ENCODE measurements around the gene GAS7. TPM values are rescaled to one million over a fixed set of nuclear protein-coding genes. Genes with fewer than 3 reads are reported as not detected.

The GAS7 gene
- total and polyA plus RNA-seq, 7 donors, result 6.5 to 67.6 (median 35.1) TPM

DNA sequence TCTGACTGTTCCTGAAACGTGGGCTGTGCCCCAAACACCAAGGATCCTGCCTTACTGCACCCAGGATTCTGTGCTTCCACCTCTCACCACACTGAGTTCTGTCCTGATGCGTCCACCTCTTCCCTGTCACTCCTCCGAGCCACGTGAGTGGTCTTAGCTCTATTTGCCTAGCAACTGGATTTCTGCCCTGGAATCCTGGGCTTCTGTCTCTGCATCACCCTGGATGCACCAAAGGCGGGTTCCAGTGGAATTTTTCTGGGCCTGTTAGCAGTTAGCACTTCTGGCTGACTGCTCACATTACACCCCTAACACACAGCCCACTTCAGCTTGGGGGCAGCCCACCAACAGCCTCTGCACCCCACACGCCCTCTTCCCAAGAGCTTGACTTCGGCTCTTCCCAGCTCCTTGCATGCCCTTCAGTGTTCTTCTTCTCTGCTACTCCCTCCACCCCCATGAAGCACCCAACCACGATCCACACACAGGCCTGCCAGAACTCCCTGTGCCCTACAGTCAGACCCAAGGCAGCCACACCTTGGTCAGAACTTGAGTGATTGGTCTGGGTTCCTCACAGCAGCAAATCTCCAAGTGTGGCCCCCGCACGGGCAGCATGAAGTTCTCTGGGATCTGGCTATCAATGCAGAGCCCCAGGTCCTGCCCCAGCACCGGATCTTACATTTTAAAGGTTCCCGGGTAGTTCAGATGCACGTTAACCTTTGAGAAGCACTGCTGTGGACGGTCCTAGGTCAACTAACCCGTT is 163.5 kb downstream of the GAS7 start:
- peak overlapping the region; percentile 68 to 81 (median 80) for H3K27ac ChIP-seq
- no peak for DNase-seq
- no peaks in the 10 kb centered on the region for H3K27me3 ChIP-seq
- H3K4me3 ChIP-seq, result peak overlapping the region; percentile 17 to 39 (median 36)
- 84 to 87% methylated on average over 15 of the region's 15 CpGs for WGBS, 2 donors
- TF ChIP-seq EP300 (IDR thresholded peaks at IDR 0.05) (no peak), POLR2AphosphoS5 (IDR thresholded peaks at IDR 0.05) (no peak), POLR2A (IDR thresholded peaks at IDR 0.05) (no peak)
- TF ChIP-seq, protein P1, sequence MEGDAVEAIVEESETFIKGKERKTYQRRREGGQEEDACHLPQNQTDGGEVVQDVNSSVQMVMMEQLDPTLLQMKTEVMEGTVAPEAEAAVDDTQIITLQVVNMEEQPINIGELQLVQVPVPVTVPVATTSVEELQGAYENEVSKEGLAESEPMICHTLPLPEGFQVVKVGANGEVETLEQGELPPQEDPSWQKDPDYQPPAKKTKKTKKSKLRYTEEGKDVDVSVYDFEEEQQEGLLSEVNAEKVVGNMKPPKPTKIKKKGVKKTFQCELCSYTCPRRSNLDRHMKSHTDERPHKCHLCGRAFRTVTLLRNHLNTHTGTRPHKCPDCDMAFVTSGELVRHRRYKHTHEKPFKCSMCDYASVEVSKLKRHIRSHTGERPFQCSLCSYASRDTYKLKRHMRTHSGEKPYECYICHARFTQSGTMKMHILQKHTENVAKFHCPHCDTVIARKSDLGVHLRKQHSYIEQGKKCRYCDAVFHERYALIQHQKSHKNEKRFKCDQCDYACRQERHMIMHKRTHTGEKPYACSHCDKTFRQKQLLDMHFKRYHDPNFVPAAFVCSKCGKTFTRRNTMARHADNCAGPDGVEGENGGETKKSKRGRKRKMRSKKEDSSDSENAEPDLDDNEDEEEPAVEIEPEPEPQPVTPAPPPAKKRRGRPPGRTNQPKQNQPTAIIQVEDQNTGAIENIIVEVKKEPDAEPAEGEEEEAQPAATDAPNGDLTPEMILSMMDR (IDR thresholded peaks at IDR 0.05), result no peak
- H3K9me3 ChIP-seq, result no peaks in the 10 kb centered on the region
- intact Hi-C loops (cut with DNase I), result loop anchor here (5.0 kb wide), 1 partner anchor 92 kb away; no protein-coding TSS in a partner anchor
- H3K36me3 ChIP-seq, result no peaks in the 10 kb centered on the region
- H3K4me1 ChIP-seq, result peaks cover 0 to 21% (median 7%) of the 10 kb centered on the region in 4 donors

- Histone ChIP-seq H3K4me1 (peaks cover 0 to 21% (median 7%) of the 10 kb centered on the region in 4 donors), H3K27ac (peak overlapping the region; percentile 68 to 81 (median 80)), H3K27me3 (no peaks in the 10 kb centered on the region), H3K36me3 (no peaks in the 10 kb centered on the region), H3K9me3 (no peaks in the 10 kb centered on the region), H3K4me3 (peak overlapping the region in 3 of 4 donors; percentile 34 to 39 (median 38))
- TF ChIP-seq, protein P1 (IDR thresholded peaks at IDR 0.05), result no peak
- TF ChIP-seq POLR2A (IDR thresholded peaks at IDR 0.05), result no peak
- TF ChIP-seq EP300 (IDR thresholded peaks at IDR 0.05), result no peak
- no peak for TF ChIP-seq POLR2AphosphoS5 (IDR thresholded peaks at IDR 0.05)
- 73 to 80% methylated on average over 8 of the region's 8 CpGs for WGBS, 2 donors
- DNase-seq, result no peak
- intact Hi-C loops (cut with DNase I), result no loop called here
These were observed 164.4 kb downstream of the GAS7 start for GRCh38 chr17:10033959-10034358.

GRCh38 chr17:10033449-10033848 is 165.0 kb downstream of the GAS7 start:
- 67 to 88% methylated on average over 10 of the region's 10 CpGs for WGBS, 2 donors
- intact Hi-C loops (cut with DNase I), result no loop called here
- H3K4me1 ChIP-seq, result peaks cover 0 to 21% (median 7%) of the 10 kb centered on the region in 4 donors

DNA sequence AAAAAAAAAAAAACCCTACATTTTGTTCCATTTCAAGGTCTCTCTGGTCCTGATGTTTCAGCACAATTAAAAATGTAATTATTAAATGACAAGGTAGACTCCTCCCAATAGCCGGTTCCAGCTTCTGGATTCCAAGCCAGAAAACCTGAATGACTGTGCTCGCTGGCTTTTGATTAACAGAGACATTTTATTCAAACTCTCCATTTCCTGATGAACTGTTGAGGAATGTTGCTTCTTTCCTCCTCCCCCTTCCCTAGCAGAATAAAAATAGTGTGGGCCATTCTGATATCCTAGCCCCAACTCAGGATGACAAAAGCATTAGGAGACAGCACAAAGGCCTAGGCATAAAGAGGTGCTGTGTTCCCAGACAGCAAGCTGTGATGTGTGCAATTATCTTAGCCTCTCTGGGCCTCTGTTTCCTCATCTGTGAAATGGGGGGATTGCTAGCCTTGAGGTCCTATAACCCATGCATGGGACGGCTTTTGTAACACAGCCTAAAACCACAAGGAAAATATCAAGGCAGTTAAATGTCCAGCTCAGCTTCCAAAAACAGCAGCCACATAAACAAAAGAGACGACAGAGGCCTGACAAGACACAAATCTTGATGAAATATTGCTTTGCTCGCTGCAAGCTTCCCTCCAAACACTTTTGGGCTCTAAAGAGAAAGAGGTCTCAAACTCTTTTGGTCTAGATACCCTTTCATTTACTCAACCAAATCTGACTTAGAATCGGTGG is 166.1 kb downstream of the GAS7 start:
- intact Hi-C loops (cut with DNase I), result no loop called here
- H3K4me3 ChIP-seq, result peak overlapping the region in 1 of 4 donors; percentile 34
- no peaks in the 10 kb centered on the region for H3K9me3 ChIP-seq
- 76 to 79% methylated on average over 6 of the region's 6 CpGs for WGBS, 2 donors
- H3K27me3 ChIP-seq, result no peaks in the 10 kb centered on the region
- peak overlapping the region; percentile 22 to 81 (median 74) for H3K27ac ChIP-seq
- DNase-seq, result no peak
- no peaks in the 10 kb centered on the region for H3K36me3 ChIP-seq
- TF ChIP-seq EP300 (IDR thresholded peaks at IDR 0.05), result no peak
- TF ChIP-seq, protein P1 (IDR thresholded peaks at IDR 0.05), result no peak
- no peak for TF ChIP-seq POLR2AphosphoS5 (IDR thresholded peaks at IDR 0.05)
- no peak for TF ChIP-seq POLR2A (IDR thresholded peaks at IDR 0.05)
- H3K4me1 ChIP-seq, result peaks cover 0 to 27% (median 8%) of the 10 kb centered on the region in 4 donors

More at GRCh38 chr17:10033449-10033848, 165.0 kb downstream of the GAS7 start:
- no peaks in the 10 kb centered on the region for H3K27me3 ChIP-seq
- H3K27ac ChIP-seq, result peak overlapping the region; percentile 68 to 81 (median 80)
- no peaks in the 10 kb centered on the region for H3K36me3 ChIP-seq
- DNase-seq, result no peak
- H3K9me3 ChIP-seq, result no peaks in the 10 kb centered on the region
- H3K4me3 ChIP-seq, result peak overlapping the region in 3 of 4 donors; percentile 34 to 39 (median 38)
- TF ChIP-seq EP300 (IDR thresholded peaks at IDR 0.05) (no peak), POLR2AphosphoS5 (IDR thresholded peaks at IDR 0.05) (no peak), POLR2A (IDR thresholded peaks at IDR 0.05) (no peak)
- TF ChIP-seq, protein P1 (IDR thresholded peaks at IDR 0.05), result no peak
